Measurements from ENCODE around the gene PGR.

The PGR gene

GRCh38 chr11:101045415-101045814 is 84.2 kb downstream of the PGR start:
- H3K9ac ChIP-seq (ENCODE audit: low read depth in 1 of 2, low read length in 2 of 2): no peak overlapping the region
- H3K9me3 ChIP-seq (ENCODE audit: control insufficient read depth in 1 of 2, low read length in 2 of 2): no peaks in the 10 kb centered on the region
- H3K27me3 ChIP-seq (ENCODE audit: control insufficient read depth in 1 of 2, insufficient read depth in 2 of 2, low read length in 2 of 2): no peaks in the 10 kb centered on the region
- no peaks in the 10 kb centered on the region for H3K36me3 ChIP-seq (ENCODE audit: control insufficient read depth in 1 of 2, insufficient read depth in 2 of 2, low read length in 2 of 2)
- no peak overlapping the region for H3K4me3 ChIP-seq (ENCODE audit: low read depth in 1 of 2, low read length in 2 of 2)
- H3K27ac ChIP-seq (ENCODE audit: low read depth, low read length): no peak overlapping the region
- no peaks in the 10 kb centered on the region for H3K4me1 ChIP-seq (ENCODE audit: control insufficient read depth in 1 of 2, insufficient read depth in 2 of 2, low read length in 2 of 2)

- H3K9me3 ChIP-seq (ENCODE audit: control insufficient read depth in 1 of 2, low read length in 2 of 2): no peaks in the 10 kb centered on the region
- H3K4me3 ChIP-seq (ENCODE audit: low read depth in 1 of 2, low read length in 2 of 2): no peak overlapping the region
- no peak overlapping the region for H3K27ac ChIP-seq (ENCODE audit: low read depth, low read length)
- H3K9ac ChIP-seq (ENCODE audit: low read depth in 1 of 2, low read length in 2 of 2): no peak overlapping the region
- no peaks in the 10 kb centered on the region for H3K4me1 ChIP-seq (ENCODE audit: control insufficient read depth in 1 of 2, insufficient read depth in 2 of 2, low read length in 2 of 2)
- H3K27me3 ChIP-seq (ENCODE audit: control insufficient read depth in 1 of 2, insufficient read depth in 2 of 2, low read length in 2 of 2): no peaks in the 10 kb centered on the region
- H3K36me3 ChIP-seq (ENCODE audit: control insufficient read depth in 1 of 2, insufficient read depth in 2 of 2, low read length in 2 of 2): no peaks in the 10 kb centered on the region
These were observed 85.7 kb downstream of the PGR start for GRCh38 chr11:101043940-101044339.

GRCh38 chr11:101035872-101036271 is 93.7 kb downstream of the PGR start:
- H3K27me3 ChIP-seq (ENCODE audit: control insufficient read depth in 1 of 2, insufficient read depth in 2 of 2, low read length in 2 of 2): no peaks in the 10 kb centered on the region
- no peaks in the 10 kb centered on the region for H3K36me3 ChIP-seq (ENCODE audit: control insufficient read depth in 1 of 2, insufficient read depth in 2 of 2, low read length in 2 of 2)
- H3K4me3 ChIP-seq (ENCODE audit: low read depth in 1 of 2, low read length in 2 of 2): no peak overlapping the region
- H3K9ac ChIP-seq (ENCODE audit: low read depth in 1 of 2, low read length in 2 of 2): no peak overlapping the region
- H3K4me1 ChIP-seq (ENCODE audit: control insufficient read depth in 1 of 2, insufficient read depth in 2 of 2, low read length in 2 of 2): no peaks in the 10 kb centered on the region
- H3K9me3 ChIP-seq (ENCODE audit: control insufficient read depth in 1 of 2, low read length in 2 of 2): no peaks in the 10 kb centered on the region
- no peak overlapping the region for H3K27ac ChIP-seq (ENCODE audit: low read depth, low read length)

- no peak overlapping the region for H3K9ac ChIP-seq (ENCODE audit: low read depth in 1 of 2, low read length in 2 of 2)
- no peak overlapping the region for H3K27ac ChIP-seq (ENCODE audit: low read depth, low read length)
- H3K4me3 ChIP-seq (ENCODE audit: low read depth in 1 of 2, low read length in 2 of 2): no peak overlapping the region
These were observed 95.5 kb downstream of the PGR start for GRCh38 chr11:101034076-101034475.

GRCh38 chr11:101032991-101033390 is 96.6 kb downstream of the PGR start:
- no peaks in the 10 kb centered on the region for H3K4me1 ChIP-seq (ENCODE audit: control insufficient read depth in 1 of 2, insufficient read depth in 2 of 2, low read length in 2 of 2)
- no peak overlapping the region for H3K4me3 ChIP-seq (ENCODE audit: low read depth in 1 of 2, low read length in 2 of 2)
- H3K27me3 ChIP-seq (ENCODE audit: control insufficient read depth in 1 of 2, insufficient read depth in 2 of 2, low read length in 2 of 2): no peaks in the 10 kb centered on the region
- H3K36me3 ChIP-seq (ENCODE audit: control insufficient read depth in 1 of 2, insufficient read depth in 2 of 2, low read length in 2 of 2): no peaks in the 10 kb centered on the region
- H3K27ac ChIP-seq (ENCODE audit: low read depth, low read length): no peak overlapping the region
- no peaks in the 10 kb centered on the region for H3K9me3 ChIP-seq (ENCODE audit: control insufficient read depth in 1 of 2, low read length in 2 of 2)
- no peak overlapping the region for H3K9ac ChIP-seq (ENCODE audit: low read depth in 1 of 2, low read length in 2 of 2)

More at GRCh38 chr11:101034076-101034475, 95.5 kb downstream of the PGR start:
- no peaks in the 10 kb centered on the region for H3K27me3 ChIP-seq (ENCODE audit: control insufficient read depth in 1 of 2, insufficient read depth in 2 of 2, low read length in 2 of 2)
- no peaks in the 10 kb centered on the region for H3K36me3 ChIP-seq (ENCODE audit: control insufficient read depth in 1 of 2, insufficient read depth in 2 of 2, low read length in 2 of 2)
- no peaks in the 10 kb centered on the region for H3K9me3 ChIP-seq (ENCODE audit: control insufficient read depth in 1 of 2, low read length in 2 of 2)
- no peaks in the 10 kb centered on the region for H3K4me1 ChIP-seq (ENCODE audit: control insufficient read depth in 1 of 2, insufficient read depth in 2 of 2, low read length in 2 of 2)

GRCh38 chr11:101031713-101032112 is 97.9 kb downstream of the PGR start:
- H3K4me3 ChIP-seq (ENCODE audit: low read depth in 1 of 2, low read length in 2 of 2): no peak overlapping the region
- H3K27me3 ChIP-seq (ENCODE audit: control insufficient read depth in 1 of 2, insufficient read depth in 2 of 2, low read length in 2 of 2): no peaks in the 10 kb centered on the region
- no peaks in the 10 kb centered on the region for H3K9me3 ChIP-seq (ENCODE audit: control insufficient read depth in 1 of 2, low read length in 2 of 2)
- H3K36me3 ChIP-seq (ENCODE audit: control insufficient read depth in 1 of 2, insufficient read depth in 2 of 2, low read length in 2 of 2): no peaks in the 10 kb centered on the region
- H3K9ac ChIP-seq (ENCODE audit: low read depth in 1 of 2, low read length in 2 of 2): no peak overlapping the region
- no peak overlapping the region for H3K27ac ChIP-seq (ENCODE audit: low read depth, low read length)
- no peaks in the 10 kb centered on the region for H3K4me1 ChIP-seq (ENCODE audit: control insufficient read depth in 1 of 2, insufficient read depth in 2 of 2, low read length in 2 of 2)

- no peaks in the 10 kb centered on the region for H3K4me1 ChIP-seq (ENCODE audit: control insufficient read depth in 1 of 2, insufficient read depth in 2 of 2, low read length in 2 of 2)
- no peaks in the 10 kb centered on the region for H3K36me3 ChIP-seq (ENCODE audit: control insufficient read depth in 1 of 2, insufficient read depth in 2 of 2, low read length in 2 of 2)
- H3K9ac ChIP-seq (ENCODE audit: low read depth in 1 of 2, low read length in 2 of 2): no peak overlapping the region
- no peak overlapping the region for H3K4me3 ChIP-seq (ENCODE audit: low read depth in 1 of 2, low read length in 2 of 2)
- no peaks in the 10 kb centered on the region for H3K9me3 ChIP-seq (ENCODE audit: control insufficient read depth in 1 of 2, low read length in 2 of 2)
- H3K27me3 ChIP-seq (ENCODE audit: control insufficient read depth in 1 of 2, insufficient read depth in 2 of 2, low read length in 2 of 2): no peaks in the 10 kb centered on the region
- no peak overlapping the region for H3K27ac ChIP-seq (ENCODE audit: low read depth, low read length)
These were observed 98.9 kb downstream of the PGR start for GRCh38 chr11:101030692-101031091.

GRCh38 chr11:101030015-101030414 is 99.6 kb downstream of the PGR start:
- no peaks in the 10 kb centered on the region for H3K4me1 ChIP-seq (ENCODE audit: control insufficient read depth in 1 of 2, insufficient read depth in 2 of 2, low read length in 2 of 2)
- H3K4me3 ChIP-seq (ENCODE audit: low read depth in 1 of 2, low read length in 2 of 2): no peak overlapping the region
- no peak overlapping the region for H3K9ac ChIP-seq (ENCODE audit: low read depth in 1 of 2, low read length in 2 of 2)
- no peaks in the 10 kb centered on the region for H3K27me3 ChIP-seq (ENCODE audit: control insufficient read depth in 1 of 2, insufficient read depth in 2 of 2, low read length in 2 of 2)
- H3K36me3 ChIP-seq (ENCODE audit: control insufficient read depth in 1 of 2, insufficient read depth in 2 of 2, low read length in 2 of 2): no peaks in the 10 kb centered on the region
- no peak overlapping the region for H3K27ac ChIP-seq (ENCODE audit: low read depth, low read length)
- no peaks in the 10 kb centered on the region for H3K9me3 ChIP-seq (ENCODE audit: control insufficient read depth in 1 of 2, low read length in 2 of 2)

- Histone ChIP-seq H3K27me3 (ENCODE audit: control insufficient read depth in 1 of 2, insufficient read depth in 2 of 2, low read length in 2 of 2) (no peaks in the 10 kb centered on the region), H3K9me3 (ENCODE audit: control insufficient read depth in 1 of 2, low read length in 2 of 2) (no peaks in the 10 kb centered on the region), H3K4me1 (ENCODE audit: control insufficient read depth in 1 of 2, insufficient read depth in 2 of 2, low read length in 2 of 2) (no peaks in the 10 kb centered on the region), H3K4me3 (ENCODE audit: low read depth in 1 of 2, low read length in 2 of 2) (no peak overlapping the region), H3K36me3 (ENCODE audit: control insufficient read depth in 1 of 2, insufficient read depth in 2 of 2, low read length in 2 of 2) (no peaks in the 10 kb centered on the region), H3K27ac (ENCODE audit: low read depth, low read length) (no peak overlapping the region), H3K9ac (ENCODE audit: low read depth in 1 of 2, low read length in 2 of 2) (no peak overlapping the region)
These were observed 101.0 kb downstream of the PGR start for GRCh38 chr11:101028644-101029043.

GRCh38 chr11:101022256-101022655 is 107.4 kb downstream of the PGR start:
- Histone ChIP-seq H3K9me3 (ENCODE audit: control insufficient read depth in 1 of 2, low read length in 2 of 2) (no peaks in the 10 kb centered on the region), H3K36me3 (ENCODE audit: control insufficient read depth in 1 of 2, insufficient read depth in 2 of 2, low read length in 2 of 2) (no peaks in the 10 kb centered on the region), H3K27ac (ENCODE audit: low read depth, low read length) (no peak overlapping the region)

GRCh38 chr11:101019870-101020269 is 109.7 kb downstream of the PGR start:
- H3K9me3 ChIP-seq (ENCODE audit: control insufficient read depth in 1 of 2, low read length in 2 of 2): no peaks in the 10 kb centered on the region

More at GRCh38 chr11:101022256-101022655, 107.4 kb downstream of the PGR start:
- Histone ChIP-seq H3K4me3 (ENCODE audit: low read depth in 1 of 2, low read length in 2 of 2) (no peak overlapping the region), H3K27me3 (ENCODE audit: control insufficient read depth in 1 of 2, insufficient read depth in 2 of 2, low read length in 2 of 2) (no peaks in the 10 kb centered on the region), H3K4me1 (ENCODE audit: control insufficient read depth in 1 of 2, insufficient read depth in 2 of 2, low read length in 2 of 2) (no peaks in the 10 kb centered on the region), H3K9ac (ENCODE audit: low read depth in 1 of 2, low read length in 2 of 2) (no peak overlapping the region)

More at GRCh38 chr11:101019870-101020269, 109.7 kb downstream of the PGR start:
- H3K4me1 ChIP-seq (ENCODE audit: control insufficient read depth in 1 of 2, insufficient read depth in 2 of 2, low read length in 2 of 2): no peaks in the 10 kb centered on the region
- H3K9ac ChIP-seq (ENCODE audit: low read depth in 1 of 2, low read length in 2 of 2): no peak overlapping the region
- H3K27ac ChIP-seq (ENCODE audit: low read depth, low read length): no peak overlapping the region
- no peaks in the 10 kb centered on the region for H3K27me3 ChIP-seq (ENCODE audit: control insufficient read depth in 1 of 2, insufficient read depth in 2 of 2, low read length in 2 of 2)
- H3K4me3 ChIP-seq (ENCODE audit: low read depth in 1 of 2, low read length in 2 of 2): no peak overlapping the region
- no peaks in the 10 kb centered on the region for H3K36me3 ChIP-seq (ENCODE audit: control insufficient read depth in 1 of 2, insufficient read depth in 2 of 2, low read length in 2 of 2)
